Activated effector memory CD4-positive, alpha-beta T cell treated with Interleukin-2 at 50 U/mL for 16 hours (primary cell): Measurements from ENCODE around the gene TMEM97.

Source experiments
- DNase-seq: peaks from one replicate; pipeline ENCODE4 v3.0.0-alpha.2; 2020

Gene TMEM97

GRCh38 chr17:28367641-28368305 is 48.8 kb downstream of the TMEM97 start:
- no peak for DNase-seq

- DNase-seq: no peak
Measured at GRCh38 chr17:28368306-28368831, 49.4 kb downstream of the TMEM97 start.

DNA sequence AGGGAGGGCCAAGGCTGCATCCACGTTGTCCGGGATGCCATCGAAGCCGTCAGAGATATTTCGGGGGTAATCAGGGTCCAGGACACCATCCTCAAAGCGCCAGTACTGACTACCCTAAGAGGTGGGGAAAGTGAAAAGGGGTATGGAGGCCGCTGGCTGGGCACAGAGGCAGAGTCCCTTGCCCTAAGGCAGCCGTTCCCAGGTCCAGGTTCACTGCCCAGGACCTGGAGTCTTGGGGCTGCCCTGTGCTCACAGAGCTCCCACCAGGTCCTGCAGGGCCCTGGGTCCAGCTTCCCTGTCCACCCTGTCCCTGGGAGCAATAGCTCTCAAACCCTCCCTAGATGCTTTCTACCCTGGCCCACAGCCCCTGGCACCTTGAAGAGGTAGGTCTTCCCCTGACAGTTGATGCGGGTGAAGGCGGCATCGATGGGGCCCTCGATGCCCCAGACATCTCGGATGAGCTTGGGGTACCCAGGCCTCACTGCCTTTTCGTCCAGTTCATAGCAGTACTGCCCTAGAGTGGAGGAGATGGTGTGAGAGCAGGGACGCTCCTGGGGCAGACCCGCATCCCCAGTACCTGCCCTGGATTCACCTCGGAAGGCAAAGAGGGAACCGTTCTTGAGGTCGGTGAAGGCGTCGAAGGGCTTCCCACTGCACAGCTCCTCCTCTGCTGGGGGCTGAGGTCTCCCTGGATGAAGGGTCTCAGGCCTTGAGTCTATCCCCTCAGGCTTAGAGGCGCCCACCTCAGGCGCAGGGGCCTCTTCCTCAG is 50.1 kb downstream of the TMEM97 start:
- no peak for DNase-seq

GRCh38 chr17:28369684-28370034 is 50.7 kb downstream of the TMEM97 start:
- no peak for DNase-seq

DNA sequence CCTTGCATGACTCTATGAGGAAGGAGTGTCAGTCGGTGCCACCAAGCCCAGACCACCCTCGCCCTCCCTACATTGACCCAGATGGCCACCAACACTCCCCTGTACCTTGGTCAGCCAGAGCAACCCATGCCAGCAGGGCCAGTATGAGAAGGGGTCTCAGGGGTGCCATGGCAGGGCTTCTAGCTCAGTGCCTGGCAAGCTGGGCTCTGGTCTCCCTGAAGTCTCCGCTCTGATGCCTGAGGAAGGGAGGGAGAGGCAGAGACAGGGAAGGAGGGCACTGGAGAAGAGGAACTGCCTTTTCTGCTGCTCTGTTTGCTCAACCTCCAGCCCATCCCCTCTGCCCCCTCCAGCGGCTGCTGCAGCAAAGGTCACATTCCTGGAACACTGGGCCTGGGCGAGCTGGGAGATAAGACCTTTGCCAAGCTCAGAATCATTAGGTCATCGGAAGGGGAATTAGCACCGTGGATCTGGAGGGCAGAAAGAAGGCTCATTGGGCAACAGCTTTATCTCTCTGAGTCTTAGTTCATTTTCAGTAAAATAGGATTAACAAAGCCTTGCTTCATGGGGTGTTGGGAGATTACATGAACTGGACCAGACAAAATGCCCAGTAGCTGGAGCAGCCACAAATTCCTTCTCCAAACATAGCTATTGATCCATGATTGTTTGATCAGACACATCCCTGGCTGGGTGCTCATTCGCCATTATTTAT is 51.2 kb downstream of the TMEM97 start, which contains the start of gene VTN:
VTN (minus strand) TSS at position 273 of the 709 bp plus-strand sequence; CDS start at position 169, 104 bp downstream.
- no peak for DNase-seq

DNA sequence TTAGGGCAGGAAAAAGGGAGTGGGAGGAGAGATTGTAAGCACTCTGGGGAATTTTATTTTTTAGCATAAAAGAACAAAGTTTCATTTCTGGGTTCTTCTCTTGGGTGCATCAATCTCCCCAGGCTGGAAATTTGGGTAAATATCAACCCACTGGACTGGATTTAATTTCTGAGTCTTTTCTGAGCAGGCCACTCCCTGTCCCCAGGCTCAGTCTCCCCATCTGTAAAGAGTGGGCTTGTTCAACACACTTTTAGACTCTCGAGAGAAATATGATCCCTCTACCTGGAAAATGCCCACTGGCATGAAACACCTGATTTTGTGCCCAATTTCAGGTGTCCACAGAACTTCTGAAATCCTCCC is 51.7 kb downstream of the TMEM97 start:
- DNase-seq: no peak

- peak; percentile 76 for DNase-seq
Measured at GRCh38 chr17:28371245-28372202, 52.5 kb downstream of the TMEM97 start, which contains the start of gene SARM1. Gene SARM1 (plus strand): TSS chr17:28371694. CDS start chr17:28372033, 339 bp downstream.

DNA sequence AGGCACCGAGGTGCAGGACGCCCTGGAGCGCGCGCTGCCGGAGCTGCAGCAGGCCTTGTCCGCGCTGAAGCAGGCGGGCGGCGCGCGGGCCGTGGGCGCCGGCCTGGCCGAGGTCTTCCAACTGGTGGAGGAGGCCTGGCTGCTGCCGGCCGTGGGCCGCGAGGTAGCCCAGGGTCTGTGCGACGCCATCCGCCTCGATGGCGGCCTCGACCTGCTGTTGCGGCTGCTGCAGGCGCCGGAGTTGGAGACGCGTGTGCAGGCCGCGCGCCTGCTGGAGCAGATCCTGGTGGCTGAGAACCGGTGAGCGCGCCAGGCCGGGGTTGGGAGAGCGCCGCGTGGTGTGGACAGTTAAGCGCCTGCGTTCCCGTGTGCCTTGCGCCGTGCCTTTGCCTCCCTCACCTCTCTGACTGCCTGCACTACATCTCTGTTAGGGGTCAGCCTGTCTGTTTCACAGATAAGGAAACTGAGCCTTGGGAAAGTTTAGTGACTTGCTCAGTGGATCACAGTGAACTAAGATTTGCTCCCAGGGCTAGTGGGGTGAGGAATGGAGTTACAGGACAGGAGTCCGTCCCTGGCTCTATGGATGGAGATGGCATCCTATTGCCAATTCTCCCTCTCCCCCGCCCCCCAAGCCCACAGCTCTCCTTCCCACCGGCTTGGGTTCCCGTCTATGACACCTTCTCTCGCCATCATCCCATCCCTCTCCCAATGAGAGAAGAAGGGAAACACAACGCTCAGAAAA is 53.4 kb downstream of the TMEM97 start:
- no peak for DNase-seq

DNA sequence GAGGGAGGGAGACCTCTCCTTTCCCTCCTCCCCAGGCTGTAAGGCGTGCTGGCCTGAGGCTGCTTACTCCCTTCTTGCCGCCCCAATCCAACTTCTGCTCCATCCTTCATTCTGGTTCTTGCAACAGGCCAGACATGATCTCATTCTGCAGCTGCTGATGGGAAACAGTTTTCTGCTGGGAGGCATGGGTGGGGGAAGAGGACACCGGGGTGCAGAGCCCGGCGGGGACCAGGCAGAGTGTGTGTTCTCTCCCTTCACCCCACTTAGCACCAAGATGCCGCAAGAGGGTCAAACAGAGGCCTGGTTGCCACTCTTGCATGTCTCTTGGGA is 53.9 kb downstream of the TMEM97 start:
- DNase-seq: no peak
